IMR-90 (cell line): ENCODE results near the gene SGSM2. TPM values are rescaled to one million over a fixed set of nuclear protein-coding genes. Genes with fewer than 3 reads are reported as not detected.
A peak's percentile ranks its signal among the peaks of the same experiment; 100 is the strongest.

Experiments
- microRNA-seq, 2 experiments: library from miRNA; stranded (forward) in 1 of 2; unstranded in 1 of 2; fragments of 10-50 nt in 1 of 2; fragments of <30 nt in 1 of 2; gene quantifications in 1 of 2; microRNA quantifications in 1 of 2; one replicate each; pipeline versions ENCODE3 to v1.1.0; 2013 to 2020; ENCODE audit not compliant: insufficient read depth in 1 of 2, insufficient read length in 1 of 2, unreplicated experiment in 1 of 2
- polyA plus RNA-seq, 3 experiments: library from polyadenylated mRNA; depleted of rRNA; stranded (reverse); fragments of >200 nt; gene quantifications; 2 replicates each; pipeline ENCODE4 v1.2.3, GENCODE V29; 2012; ENCODE audit warnings: low replicate concordance in 1 of 3
- small RNA-seq, 5 experiments: library from RNA; depleted of rRNA; stranded (forward); fragments of <200 nt; gene quantifications; one replicate each; pipeline ENCODE3, GENCODE V24; 2012
- total RNA-seq: library from RNA; depleted of rRNA; stranded (reverse); fragments of >200 nt; gene quantifications from 2 replicates; pipeline ENCODE4 v1.2.3, GENCODE V29; 2012; rRNA removed

Gene SGSM2
- total and polyA plus RNA-seq, 2 of the 4 experiments (the other 2 are of a cell fraction): 13.6 to 81.2 TPM

Small RNA genes within 50 kb of the gene (microRNA-seq; reads per million reads assigned to microRNA genes)
- gene AC006435.3 (ENCODE audit: insufficient read depth, insufficient read length) (not detected), gene AC006435.4 (ENCODE audit: insufficient read depth, insufficient read length) (not detected), gene SNORD91A (ENCODE audit: insufficient read depth, insufficient read length) (117 reads per million, percentile 82 among the genes with 10 or more reads in this experiment), gene SNORD91B (ENCODE audit: insufficient read depth, insufficient read length) (44.4 reads per million, percentile 72 among the genes with 10 or more reads in this experiment)

Small RNA genes within 50 kb of the gene (small RNA-seq; reads per million reads assigned to genes)
- 0 reads per million in 5 experiments for gene AC006435.3
- gene AC006435.4: 0 reads per million in 5 experiments
- gene SNORD91A: 22.3 to 206 (median 79.5) reads per million in 5 experiments
- 0.34 to 41.6 (median 3.7) reads per million in 5 experiments for gene SNORD91B

Other genes starting within 250 kb of the SGSM2 start
- 16.3 and 18.9 TPM in 2 replicates for gene SMG6, start 33.7 kb upstream of the SGSM2 start, total RNA-seq
- gene SMG6, start 33.7 kb upstream of the SGSM2 start, polyA plus RNA-seq (2012; rRNA removed): 23.5 and 30.3 TPM in 2 replicates
- 38.0 and 52.7 TPM in 2 replicates for gene SRR, start 33.6 kb upstream of the SGSM2 start, total RNA-seq
- 13.1 and 14.5 TPM in 2 replicates for gene SRR, start 33.6 kb upstream of the SGSM2 start, polyA plus RNA-seq (2012; rRNA removed)
- 72.6 and 79.2 TPM in 2 replicates for gene TSR1, start 1.0 kb upstream of the SGSM2 start, total RNA-seq
- 21.0 and 22.6 TPM in 2 replicates for gene TSR1, start 1.0 kb upstream of the SGSM2 start, polyA plus RNA-seq (2012; rRNA removed)
- 1.4 and 1.9 TPM in 2 replicates for gene MNT, start 63.6 kb downstream of the SGSM2 start, total RNA-seq
- 8.3 and 9.4 TPM in 2 replicates for gene MNT, start 63.6 kb downstream of the SGSM2 start, polyA plus RNA-seq (2012; rRNA removed)
- gene METTL16, start 174.4 kb downstream of the SGSM2 start, total RNA-seq: 15.4 and 15.8 TPM in 2 replicates
- gene METTL16, start 174.4 kb downstream of the SGSM2 start, polyA plus RNA-seq (2012; rRNA removed): 9.4 and 11.8 TPM in 2 replicates